Fibroblast of skin of back (primary cell): ENCODE measurements around the gene UST.
A peak's percentile ranks its signal among the peaks of the same experiment; 100 is the strongest.

ENCODE experiments used
- DNase-seq: peaks from one replicate; pipeline ENCODE4 v3.0.0-alpha.2; 2013

Gene UST

GRCh38 chr6:149046164-149046821 lies 299.5 kb downstream of the UST start:
- DNase-seq = no peak

GRCh38 chr6:149046822-149047246 lies 300.0 kb downstream of the UST start:
- DNase-seq = peak; percentile 56

- peak; percentile 63 for DNase-seq
Observed at GRCh38 chr6:149049230-149049629, 302.4 kb downstream of the UST start.

- no peak for DNase-seq
Observed at GRCh38 chr6:149050160-149050559, 303.3 kb downstream of the UST start.

- no peak for DNase-seq
Observed at GRCh38 chr6:149052350-149053106, 305.7 kb downstream of the UST start.

- no peak for DNase-seq
Observed at GRCh38 chr6:149053848-149054558, 307.2 kb downstream of the UST start.

GRCh38 chr6:149054559-149055194 lies 307.8 kb downstream of the UST start:
- no peak for DNase-seq

- no peak for DNase-seq
Observed at GRCh38 chr6:149055195-149055899, 308.5 kb downstream of the UST start.

GRCh38 chr6:149056777-149057463 lies 310.1 kb downstream of the UST start:
- DNase-seq = no peak

GRCh38 chr6:149057464-149057840 lies 310.6 kb downstream of the UST start:
- DNase-seq = no peak

- DNase-seq = no peak
Observed at GRCh38 chr6:149059557-149059956, 312.7 kb downstream of the UST start.

- no peak for DNase-seq
Observed at GRCh38 chr6:149060300-149060984, 313.6 kb downstream of the UST start.

- peak; percentile 64 for DNase-seq
Observed at GRCh38 chr6:149060985-149061760, 314.3 kb downstream of the UST start.

GRCh38 chr6:149061930-149062329 lies 315.1 kb downstream of the UST start:
- no peak for DNase-seq

- DNase-seq = no peak
Observed at GRCh38 chr6:149062653-149063348, 316.0 kb downstream of the UST start.

- no peak for DNase-seq
Observed at GRCh38 chr6:149063468-149063867, 316.6 kb downstream of the UST start.

- DNase-seq = no peak
Observed at GRCh38 chr6:149064001-149064659, 317.3 kb downstream of the UST start.

- DNase-seq = no peak
Observed at GRCh38 chr6:149064660-149065015, 317.8 kb downstream of the UST start.

- DNase-seq = peak; percentile 28
Observed at GRCh38 chr6:149065121-149065520, 318.3 kb downstream of the UST start.
